ENCODE results near the gene NCCRP1. TPM values are rescaled to one million over a fixed set of nuclear protein-coding genes. Genes with fewer than 3 reads are reported as not detected.

Gene NCCRP1
- polyA plus RNA-seq (ENCODE audit: insufficient read length in 4 of 4) = 1 to 10 TPM in 2 of 4 donors, under 1 TPM in 2; 0.08 to 3.9 (median 1.1) TPM

DNA sequence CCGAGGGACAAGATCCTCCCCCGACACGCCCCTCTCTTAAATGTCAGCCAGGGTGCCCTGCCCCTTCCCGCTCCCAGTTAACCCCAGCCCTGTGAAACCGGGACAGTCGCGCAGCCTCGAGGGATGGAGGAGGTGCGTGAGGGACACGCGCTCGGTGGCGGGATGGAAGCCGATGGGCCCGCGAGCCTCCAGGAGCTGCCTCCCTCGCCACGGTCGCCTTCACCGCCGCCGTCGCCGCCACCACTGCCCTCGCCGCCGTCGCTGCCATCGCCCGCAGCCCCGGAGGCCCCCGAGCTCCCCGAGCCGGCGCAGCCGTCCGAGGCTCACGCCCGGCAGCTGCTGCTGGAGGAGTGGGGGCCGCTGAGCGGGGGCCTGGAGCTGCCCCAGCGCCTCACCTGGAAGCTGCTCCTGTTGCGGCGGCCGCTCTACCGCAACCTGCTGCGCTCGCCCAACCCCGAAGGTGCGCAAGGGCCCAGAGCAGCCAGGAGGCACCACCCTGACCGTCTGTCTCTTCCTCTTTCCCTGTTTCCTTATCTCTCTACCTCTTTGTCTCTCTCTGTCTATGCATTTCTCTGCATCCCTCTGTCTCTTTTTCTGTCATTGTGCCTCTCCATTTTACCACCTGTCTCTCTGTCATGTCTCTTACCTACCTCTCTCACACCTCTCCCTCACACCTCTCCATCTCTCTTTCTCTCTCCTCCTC lies at the start of gene NCCRP1:
NCCRP1 (plus strand) TSS at position 105 of the 703 bp plus-strand sequence; CDS start at position 124, 19 bp downstream.
- no peak for DNase-seq (ENCODE audit: low read depth in 4 of 4, low spot score in 3 of 4)

- DNase-seq (ENCODE audit: low read depth in 4 of 4, low spot score in 3 of 4) = no peak
These were observed 49.3 kb upstream of the NCCRP1 start for GRCh38 chr19:39147480-39147879.

DNA sequence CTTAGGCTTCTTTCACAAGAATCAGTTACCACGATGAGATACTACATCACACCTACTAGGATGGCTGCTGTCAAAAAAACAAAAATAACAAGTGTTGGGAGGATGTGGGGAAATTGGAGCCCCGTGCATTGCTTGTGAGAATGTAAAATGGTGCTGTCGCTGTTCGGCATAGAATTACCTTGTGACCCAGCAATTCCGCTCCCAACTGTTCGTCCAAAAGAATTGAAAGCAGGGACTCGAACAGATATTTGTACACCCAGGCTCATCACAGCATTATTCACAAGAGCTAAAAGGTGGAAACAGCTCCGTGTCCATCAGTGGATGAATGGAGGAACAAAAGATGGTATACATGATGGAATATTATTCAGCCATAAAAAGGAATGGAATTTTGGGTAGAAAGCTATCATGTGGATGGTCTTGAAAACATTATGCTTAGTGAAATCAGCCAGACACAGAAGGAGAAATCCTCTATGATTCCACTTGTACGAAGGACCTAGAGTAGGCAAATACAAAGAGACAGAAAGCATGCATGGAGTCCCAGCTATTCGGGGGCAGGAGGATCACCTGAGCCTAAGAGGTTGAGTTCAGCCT lies 47.7 kb upstream of the NCCRP1 start:
- DNase-seq (ENCODE audit: low read depth in 4 of 4, low spot score in 3 of 4) = no peak

- no peak for DNase-seq (ENCODE audit: low read depth in 4 of 4, low spot score in 3 of 4)
These were observed 46.5 kb upstream of the NCCRP1 start for GRCh38 chr19:39150235-39150634.

DNA sequence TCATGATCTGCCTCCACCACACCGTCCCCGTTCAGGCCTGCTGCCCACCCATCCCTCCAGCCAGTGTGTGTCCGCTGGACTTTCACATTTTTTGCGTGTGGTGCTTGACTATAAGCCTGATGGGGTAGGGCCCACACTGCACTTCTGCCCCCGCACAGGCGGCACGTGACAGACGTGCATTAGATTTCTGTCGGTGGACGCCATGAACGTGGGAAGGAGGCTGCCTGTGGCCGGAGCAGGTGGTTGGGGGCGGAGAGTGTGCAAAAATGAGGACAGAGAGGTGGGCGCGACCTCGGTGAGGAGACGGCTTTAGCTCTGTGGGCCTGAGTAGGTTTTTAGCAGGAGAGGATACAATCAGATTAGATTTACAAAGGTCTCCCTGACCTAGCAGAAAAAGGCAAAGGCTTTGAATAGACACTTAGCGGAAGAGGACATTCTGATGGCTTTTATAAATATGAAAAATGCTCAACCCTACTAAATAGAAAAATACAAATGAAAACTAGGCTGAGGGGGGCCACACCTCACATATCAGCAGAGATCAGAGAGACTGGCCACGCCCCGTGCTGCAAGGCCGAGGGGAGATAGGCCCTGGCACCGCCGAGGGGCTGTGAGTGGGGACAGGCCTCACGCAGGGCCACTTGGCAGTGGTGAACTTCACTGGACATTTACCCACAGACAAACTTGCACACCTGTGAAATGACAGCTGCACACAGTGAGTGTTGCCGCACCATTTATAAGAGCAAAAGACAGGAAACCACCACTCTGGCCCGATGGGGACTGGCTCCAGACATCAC lies 45.8 kb upstream of the NCCRP1 start:
- no peak for DNase-seq (ENCODE audit: low read depth in 4 of 4, low spot score in 3 of 4)

- DNase-seq (ENCODE audit: low read depth in 4 of 4, low spot score in 3 of 4) = no peak
These were observed 44.7 kb upstream of the NCCRP1 start for GRCh38 chr19:39152066-39152465.

- DNase-seq (ENCODE audit: low read depth in 4 of 4, low spot score in 3 of 4) = no peak
These were observed 42.6 kb upstream of the NCCRP1 start for GRCh38 chr19:39154100-39154628.

DNA sequence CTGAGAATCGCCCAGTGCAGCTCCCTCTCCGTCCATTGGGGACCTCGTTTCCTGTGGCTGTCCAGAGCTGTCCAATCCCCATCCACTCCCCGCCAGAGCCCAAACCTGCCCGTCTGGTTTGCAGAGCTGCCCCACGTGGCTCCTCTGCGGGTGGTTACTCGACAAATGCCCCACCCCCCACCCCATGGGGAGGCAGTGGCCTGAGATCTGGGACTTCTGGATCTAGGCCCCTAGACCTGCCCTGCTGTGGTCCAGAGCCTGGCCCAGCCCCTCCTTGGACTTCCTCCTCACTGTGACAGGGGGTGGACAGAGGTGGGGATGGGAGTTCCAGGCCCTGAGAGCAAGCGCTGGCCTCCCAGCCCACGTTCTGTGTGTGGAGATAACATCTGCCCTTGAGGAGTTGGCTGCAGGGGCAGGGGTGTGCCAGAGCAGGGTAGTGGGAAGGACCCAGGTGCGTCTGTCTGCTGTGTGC lies 42.1 kb upstream of the NCCRP1 start:
- DNase-seq (ENCODE audit: low read depth in 4 of 4, low spot score in 3 of 4) = no peak

DNA sequence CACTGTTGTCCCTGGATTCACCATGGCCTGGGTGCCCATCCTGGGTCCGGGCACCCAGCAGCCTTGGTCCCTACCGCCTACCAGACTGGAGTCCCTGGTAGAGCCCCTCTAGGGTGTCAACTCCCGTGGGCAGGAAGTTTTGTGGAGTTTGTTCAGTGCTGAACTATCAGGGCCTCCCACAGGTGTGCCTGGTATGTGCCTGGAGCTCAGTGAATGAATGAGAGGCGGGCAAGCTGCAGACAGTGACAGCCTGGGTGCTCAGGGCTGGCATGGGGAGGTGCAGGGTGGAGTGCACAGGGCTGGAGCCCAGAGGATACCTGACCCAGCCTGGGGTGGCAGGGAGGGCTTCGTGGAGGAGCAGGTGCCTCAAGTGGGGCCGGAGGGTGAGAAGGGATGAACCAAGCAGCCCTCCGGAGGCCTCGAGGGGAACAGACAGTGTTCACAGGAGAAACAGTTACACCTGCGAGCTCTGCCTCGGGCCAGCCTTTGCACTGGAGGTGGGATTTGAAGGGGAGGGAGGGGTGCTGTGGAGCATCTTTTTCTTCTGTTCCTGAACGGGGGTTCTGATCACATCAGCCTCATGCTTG lies 41.6 kb upstream of the NCCRP1 start:
- DNase-seq (ENCODE audit: low read depth in 4 of 4, low spot score in 3 of 4) = no peak

- DNase-seq (ENCODE audit: low read depth in 4 of 4, low spot score in 3 of 4) = no peak
These were observed 41.0 kb upstream of the NCCRP1 start for GRCh38 chr19:39155741-39156140.

DNA sequence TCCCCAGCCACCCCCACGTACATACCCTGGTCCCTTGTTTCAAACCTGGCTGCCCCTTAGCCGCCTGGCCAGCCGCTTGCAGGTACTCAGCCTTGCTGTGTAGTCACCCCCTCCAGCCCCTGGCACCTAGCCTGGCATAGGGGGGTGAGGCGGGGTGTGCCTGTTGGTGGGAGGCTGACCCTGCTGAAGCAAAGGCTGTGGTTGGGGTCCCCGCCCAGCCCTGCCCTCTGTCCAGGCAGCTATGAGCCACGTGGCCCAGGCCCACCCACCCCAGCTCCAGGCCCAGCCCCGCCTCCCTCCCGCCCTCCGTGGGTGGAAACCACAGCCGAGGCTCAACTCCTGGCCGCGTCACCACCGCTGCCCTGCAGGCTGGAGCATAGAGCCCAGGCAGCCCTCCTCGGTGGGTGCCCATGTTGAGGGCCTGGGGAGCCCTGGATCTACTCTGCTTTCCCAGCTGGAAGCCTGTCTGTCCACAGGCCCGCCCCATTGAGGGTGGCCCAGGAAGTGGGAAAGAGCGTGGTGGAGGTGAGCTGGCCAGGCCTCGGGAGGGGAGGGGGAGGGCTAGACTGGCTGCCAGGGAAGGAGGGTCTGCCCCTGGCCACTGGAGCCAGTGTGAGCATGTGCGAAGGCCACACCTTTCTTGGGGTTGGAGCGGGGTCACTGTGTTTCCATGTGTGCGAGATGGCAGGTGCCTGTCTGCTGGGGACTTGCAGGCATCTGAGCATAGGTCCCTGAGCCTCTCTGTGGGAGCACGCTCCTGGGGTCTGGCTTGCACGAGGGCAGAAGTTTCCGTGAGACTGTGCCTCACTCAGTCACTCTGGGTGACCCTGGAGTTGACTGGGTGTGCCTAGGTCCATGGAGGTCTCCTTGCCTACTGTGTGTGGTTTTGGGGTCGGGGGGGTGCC lies 40.2 kb upstream of the NCCRP1 start:
- DNase-seq (ENCODE audit: low read depth in 4 of 4, low spot score in 3 of 4) = no peak

- DNase-seq (ENCODE audit: low read depth in 4 of 4, low spot score in 3 of 4) = no peak
These were observed 39.3 kb upstream of the NCCRP1 start for GRCh38 chr19:39157275-39157996.

DNA sequence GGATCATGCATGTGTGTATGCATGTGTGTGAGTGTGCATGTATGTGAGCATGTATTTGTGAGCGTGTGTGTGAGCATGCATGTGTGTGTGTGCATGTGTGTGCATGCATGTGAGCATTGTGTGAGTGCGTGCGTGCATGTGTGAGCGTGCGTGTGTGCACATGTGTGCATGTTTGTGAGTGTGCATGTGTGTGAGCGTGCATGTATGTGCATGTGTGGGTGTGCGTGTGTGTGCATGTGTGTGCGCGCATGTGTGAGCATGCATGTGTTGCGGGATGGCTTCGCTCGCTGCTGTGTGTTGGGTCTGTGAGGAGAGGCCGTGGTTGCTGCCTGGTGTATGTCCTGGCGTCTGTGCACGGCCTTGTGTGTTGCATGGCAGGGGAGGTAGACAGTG lies 38.8 kb upstream of the NCCRP1 start:
- DNase-seq (ENCODE audit: low read depth in 4 of 4, low spot score in 3 of 4) = no peak

GRCh38 chr19:39158646-39159260 lies 38.0 kb upstream of the NCCRP1 start:
- no peak for DNase-seq (ENCODE audit: low read depth in 4 of 4, low spot score in 3 of 4)

DNA sequence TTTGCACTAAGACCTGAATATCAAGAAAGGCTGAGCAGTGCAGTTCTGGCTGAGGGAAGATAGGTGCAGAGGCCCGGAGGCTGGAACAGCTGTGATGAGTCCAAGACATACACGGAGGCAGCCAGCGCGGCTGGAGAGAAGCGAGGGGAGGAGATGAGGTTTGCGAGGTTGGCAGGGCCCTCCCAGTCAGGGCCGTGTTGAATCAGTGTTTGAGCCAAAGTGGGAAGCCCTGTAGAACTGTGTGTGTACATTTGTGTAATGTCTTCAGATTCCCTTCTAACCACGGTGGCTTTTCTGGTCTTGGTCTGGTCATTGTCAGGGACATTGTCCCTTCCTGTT lies 36.3 kb upstream of the NCCRP1 start:
- DNase-seq (ENCODE audit: low read depth in 4 of 4, low spot score in 3 of 4) = no peak

- DNase-seq (ENCODE audit: low read depth in 4 of 4, low spot score in 3 of 4) = no peak
These were observed 35.7 kb upstream of the NCCRP1 start for GRCh38 chr19:39160889-39161672.

DNA sequence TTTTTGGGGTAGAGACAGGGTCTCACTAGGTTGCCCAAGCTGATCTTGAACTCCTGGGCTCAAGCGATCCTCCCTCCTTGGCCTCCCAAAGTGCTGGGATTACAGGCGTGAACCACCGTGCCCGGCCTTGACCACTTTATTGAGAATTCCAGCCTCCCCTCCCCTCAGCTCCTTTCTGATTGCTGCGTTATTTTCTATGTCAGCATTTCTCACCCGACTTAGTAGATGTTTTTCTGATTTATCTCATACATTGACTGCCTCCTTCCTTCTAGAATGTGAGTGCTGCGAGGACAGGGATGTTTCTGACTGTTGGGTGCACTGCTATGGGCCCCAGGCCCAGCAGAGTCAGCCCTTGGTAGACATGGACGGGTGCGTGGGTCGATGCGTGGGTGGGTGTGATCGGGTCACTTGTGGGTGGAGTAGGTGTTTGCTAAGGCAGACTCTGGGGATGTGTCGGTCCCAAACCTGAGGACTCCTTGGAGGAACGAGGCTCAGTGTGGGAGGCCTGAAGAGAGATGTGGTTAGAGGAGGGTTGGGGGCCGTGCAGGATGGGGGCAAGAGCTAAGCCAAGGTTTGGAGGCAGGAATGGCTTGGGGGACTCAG lies 34.2 kb upstream of the NCCRP1 start:
- no peak for DNase-seq (ENCODE audit: low read depth in 4 of 4, low spot score in 3 of 4)

GRCh38 chr19:39163621-39164020 lies 33.1 kb upstream of the NCCRP1 start:
- no peak for DNase-seq (ENCODE audit: low read depth in 4 of 4, low spot score in 3 of 4)
